Endothelial cell of hepatic sinusoid (primary cell): Measurements from ENCODE around the gene STON2.
"Not testable (repeated sequence)": the region's sequence is repeated elsewhere in the genome, so short reads cannot be mapped to it uniquely, and the experiment has no call there.

Experiments used
- in situ Hi-C: cut with HindIII; loops from 2 replicates; pipeline ENCODE4 v1.10.0; 2017; ENCODE audit warnings: low sequenced_read_pairs

STON2 gene

GRCh38 chr14:81233615-81234014, 166.5 kb downstream of the STON2 start:
- in situ Hi-C loops, result no loop called here

- in situ Hi-C loops, result no loop called here
Measured at GRCh38 chr14:81231540-81231939, 168.6 kb downstream of the STON2 start.

DNA sequence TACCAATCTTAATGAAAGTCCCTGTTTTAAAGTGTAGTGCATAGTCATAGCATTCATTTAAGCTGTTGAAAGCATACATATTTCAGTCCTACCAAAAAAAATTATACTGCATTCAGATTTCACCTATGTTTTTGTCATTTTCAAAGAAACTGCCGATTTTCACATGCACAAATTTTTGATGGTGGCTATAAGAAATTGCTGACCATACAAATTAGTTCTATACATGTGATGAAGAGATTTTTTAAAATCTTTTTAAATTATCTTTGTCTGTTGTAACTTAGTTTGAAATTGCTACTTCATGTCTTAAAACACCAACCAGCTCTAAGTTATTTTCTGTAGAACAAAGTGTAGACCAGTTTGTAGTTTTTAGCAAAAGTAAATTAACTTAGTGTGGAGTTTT, 175.9 kb downstream of the STON2 start:
- in situ Hi-C loops, result no loop called here

DNA sequence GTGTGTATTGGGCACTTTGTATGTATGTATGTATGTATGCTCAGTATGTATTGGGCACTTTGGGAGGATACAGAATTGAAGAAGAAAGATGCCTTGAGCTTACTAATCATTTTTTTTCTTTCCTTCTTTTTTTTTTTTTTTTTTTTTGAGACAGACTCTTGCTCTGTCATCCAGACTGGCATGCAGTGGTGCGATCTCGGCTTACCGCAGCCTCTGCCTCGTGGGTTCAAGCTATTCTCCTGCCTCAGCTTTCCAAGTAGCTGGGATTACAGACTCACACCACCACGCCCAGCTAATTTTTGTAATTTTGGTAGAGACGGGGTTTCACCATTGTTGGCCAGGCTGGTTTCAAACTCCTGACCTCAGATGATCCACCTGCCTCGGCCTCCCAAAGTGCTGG, 176.3 kb downstream of the STON2 start:
- in situ Hi-C loops, result not testable (repeated sequence)

DNA sequence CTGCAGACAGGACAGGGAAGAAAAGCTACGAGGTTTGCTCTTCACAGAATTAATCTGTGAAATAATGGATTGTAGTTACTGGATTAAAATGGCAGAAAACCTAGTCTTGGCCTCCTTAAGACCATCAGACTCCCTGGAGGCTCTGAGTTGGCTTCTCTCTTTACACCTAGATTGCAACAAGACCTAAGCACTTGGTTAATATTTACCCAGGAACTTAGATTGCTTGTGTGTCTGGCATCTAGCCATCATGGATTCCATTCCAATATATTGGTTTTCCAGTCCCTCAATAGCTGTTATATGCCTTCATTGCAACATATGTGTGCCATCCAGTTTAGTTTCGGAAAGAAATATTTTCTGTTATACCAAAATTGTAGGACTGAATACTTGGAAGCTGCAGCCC, 177.4 kb downstream of the STON2 start:
- in situ Hi-C loops, result no loop called here

- in situ Hi-C loops, result no loop called here
Measured at GRCh38 chr14:81222126-81222525, 178.0 kb downstream of the STON2 start.

- in situ Hi-C loops, result no loop called here
Measured at GRCh38 chr14:81221579-81222102, 178.5 kb downstream of the STON2 start.

DNA sequence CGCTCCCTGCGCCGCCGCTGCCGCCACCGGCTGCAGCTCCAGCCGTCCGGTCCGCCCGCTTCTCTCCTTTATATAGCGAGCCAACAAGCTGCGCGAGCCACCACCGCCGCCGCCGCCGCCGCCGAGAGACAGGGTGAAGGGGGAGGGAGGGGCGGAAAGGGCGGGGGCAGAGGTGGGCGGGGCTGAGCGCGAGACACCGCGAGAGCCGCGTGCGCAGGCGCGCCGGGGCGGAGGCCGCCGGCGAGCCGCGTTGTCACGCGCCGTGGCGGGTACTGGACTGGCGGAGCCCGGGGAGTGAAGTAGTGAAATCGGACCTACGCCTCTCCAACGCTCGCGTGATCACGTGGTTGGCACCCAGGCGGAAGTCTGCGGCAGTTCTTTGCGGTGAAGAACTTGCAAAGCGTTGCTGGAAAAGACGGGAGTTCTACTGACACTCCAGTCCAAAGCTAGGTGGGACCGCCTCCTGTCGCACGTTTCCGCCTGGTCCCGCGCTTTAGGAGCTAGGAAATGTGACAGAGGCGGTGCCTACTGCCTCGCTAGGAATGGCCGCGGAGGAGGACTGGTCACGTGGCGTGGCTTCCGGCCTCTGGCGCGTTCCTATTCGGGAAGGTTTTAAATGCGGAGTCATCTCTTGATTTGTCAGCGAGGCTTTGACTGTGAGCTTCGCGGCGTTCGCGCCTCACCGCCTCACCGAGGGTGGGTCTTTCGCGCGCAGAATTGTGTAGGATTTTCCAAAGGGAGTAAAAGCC, 179.1 kb downstream of the STON2 start, which contains the start of gene GTF2A1:
TSS of gene GTF2A1 (minus strand) at position 130 of the 749 bp plus-strand sequence. CDS start 441 bp downstream, outside the sequence.
- in situ Hi-C loops, result no loop called here

DNA sequence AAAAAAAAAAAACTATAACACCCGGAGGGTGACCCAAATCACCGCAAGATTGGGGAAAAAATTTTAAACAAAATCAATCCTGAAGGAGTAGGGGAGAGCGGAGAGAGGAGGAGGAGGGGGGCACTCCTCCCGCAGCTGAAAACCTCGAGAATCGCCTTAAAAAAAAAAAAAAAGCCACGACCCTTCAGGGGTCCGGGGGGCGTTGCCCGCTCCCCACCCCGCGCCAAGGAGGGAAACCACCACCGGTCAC, 179.6 kb downstream of the STON2 start:
- in situ Hi-C loops, result no loop called here

DNA sequence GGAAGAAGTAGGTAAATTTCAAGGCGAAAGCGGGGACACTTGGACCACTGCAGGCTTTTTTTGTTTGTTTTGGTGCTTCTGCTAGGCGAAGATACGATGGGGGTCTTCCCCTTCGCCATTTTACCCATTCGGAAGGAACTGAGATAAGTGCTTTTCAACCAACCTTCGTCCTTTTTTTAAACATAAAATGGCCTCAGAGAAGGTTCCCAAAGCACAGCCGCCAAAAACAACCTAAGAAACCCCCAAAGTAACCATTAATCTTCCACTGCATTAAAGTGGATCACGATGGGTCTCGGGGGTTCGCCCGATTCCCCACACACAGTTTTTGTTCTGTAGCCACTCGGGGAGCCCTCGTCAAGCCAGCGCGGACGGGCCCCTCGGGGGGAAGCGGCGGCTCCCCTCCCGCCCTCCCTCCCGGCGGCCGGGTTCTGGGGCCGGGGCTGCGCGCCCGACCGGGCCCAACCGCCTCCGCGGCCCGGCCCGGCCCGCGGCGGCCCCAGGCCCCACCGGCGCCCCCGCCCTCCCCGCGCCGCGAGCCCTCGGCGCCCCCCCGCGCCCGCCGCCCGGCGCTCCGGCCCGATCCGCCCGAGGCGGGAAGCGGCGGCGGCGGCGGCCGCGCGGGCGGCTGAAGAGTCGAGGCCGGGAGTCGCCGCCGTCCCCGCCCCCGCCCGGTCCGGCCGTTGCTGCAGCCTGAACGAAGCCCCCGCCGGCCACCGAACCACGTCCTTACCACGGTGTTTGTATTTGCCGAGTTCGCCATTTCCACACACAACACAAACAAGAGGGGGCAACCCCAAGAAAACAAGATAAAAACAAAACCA, 180.2 kb downstream of the STON2 start:
- in situ Hi-C loops, result no loop called here

GRCh38 chr14:81219210-81219758, 180.8 kb downstream of the STON2 start:
- in situ Hi-C loops, result no loop called here

GRCh38 chr14:81211844-81212243, 188.3 kb downstream of the STON2 start:
- in situ Hi-C loops, result loop anchor here (5.0 kb wide), 1 partner anchor 45 kb away; no protein-coding TSS in a partner anchor
